Loucy (cell line): ENCODE data around the gene PRR36.

Experiments used
- H2AFZ ChIP-seq: fragments of 200-600 bp; sonication (generic); 2 replicates; pipeline ENCODE4 v1.6.0; 2016; ENCODE audit warnings: antibody characterized with exemption, mild to moderate bottlenecking, low read length, moderate library complexity
- H3F3A ChIP-seq: fragments of 200-600 bp; 2 replicates; pipeline ENCODE4 v1.6.0; 2016; ENCODE audit warnings: antibody characterized with exemption, low read depth, mild to moderate bottlenecking
- H3K27me3 ChIP-seq: fragments of 200-600 bp; sonication (generic); 2 replicates; pipeline ENCODE4 v1.6.1; 2014; ENCODE audit warnings: low read length, mild to moderate bottlenecking; ENCODE audit not compliant: insufficient read depth, poor library complexity, severe bottlenecking
- H3K36me3 ChIP-seq: fragments of 200-600 bp; sonication (generic); 2 replicates; pipeline ENCODE4 v1.6.1; 2016; ENCODE audit warnings: low read length; ENCODE audit not compliant: insufficient read depth
- H3K4me1 ChIP-seq: fragments of 200-600 bp; sonication (generic); 2 replicates; pipeline ENCODE4 v1.5.1; 2014; ENCODE audit warnings: low read length, mild to moderate bottlenecking; ENCODE audit not compliant: insufficient read depth, poor library complexity, severe bottlenecking
- H3K4me2 ChIP-seq: fragments of 200-600 bp; sonication (generic); 2 replicates; pipeline ENCODE4 v1.6.0; 2014; ENCODE audit warnings: antibody characterized with exemption, low read length, low read depth, mild to moderate bottlenecking; ENCODE audit not compliant: poor library complexity, severe bottlenecking
- H3K4me3 ChIP-seq: fragments of 200-600 bp; sonication (generic); 2 replicates; pipeline ENCODE4 v1.5.1; 2014; ENCODE audit warnings: low read length, mild to moderate bottlenecking, mixed read lengths; ENCODE audit not compliant: poor library complexity, severe bottlenecking
- H3K79me2 ChIP-seq: fragments of 200-600 bp; sonication (generic); 2 replicates; pipeline ENCODE4 v1.6.1; 2014; ENCODE audit warnings: low read length; ENCODE audit not compliant: insufficient read depth
- H3K9ac ChIP-seq: fragments of 200-600 bp; sonication (generic); 2 replicates; pipeline ENCODE4 v1.6.0; 2014; ENCODE audit warnings: mild to moderate bottlenecking, low read depth, low read length, moderate library complexity; ENCODE audit not compliant: poor library complexity, severe bottlenecking
- H3K9me2 ChIP-seq: fragments of 200-600 bp; sonication (generic); replicated peaks from 2 replicates; pipeline ENCODE4 v1.6.1; 2016; ENCODE audit warnings: low read depth, low read length, mixed read lengths
- H3K9me3 ChIP-seq: fragments of 200-600 bp; sonication (generic); 2 replicates; pipeline ENCODE4 v1.6.1; 2014; ENCODE audit warnings: mild to moderate bottlenecking, antibody characterized with exemption, low read length, low read depth; ENCODE audit not compliant: insufficient read depth
- H4K20me1 ChIP-seq: fragments of 200-600 bp; sonication (generic); 2 replicates; pipeline ENCODE4 v1.6.0; 2014; ENCODE audit warnings: antibody characterized with exemption, low read length, mild to moderate bottlenecking; ENCODE audit not compliant: insufficient read depth, poor library complexity, severe bottlenecking
- EZH2phosphoT487 ChIP-seq: fragments of 200-600 bp; IDR thresholded peaks from 2 replicates; pipeline ENCODE4 v1.6.1; 2018; ENCODE audit warnings: antibody characterized with exemption, mild to moderate bottlenecking, moderate library complexity, borderline replicate concordance
- TF ChIP-seq, protein P1 (sequence below): fragments of 200-600 bp; sonication (generic); conservative IDR thresholded peaks from 2 replicates; pipeline ENCODE4 v1.5.1; 2014; ENCODE audit warnings: mild to moderate bottlenecking, antibody characterized with exemption, low read length

Gene PRR36

DNA sequence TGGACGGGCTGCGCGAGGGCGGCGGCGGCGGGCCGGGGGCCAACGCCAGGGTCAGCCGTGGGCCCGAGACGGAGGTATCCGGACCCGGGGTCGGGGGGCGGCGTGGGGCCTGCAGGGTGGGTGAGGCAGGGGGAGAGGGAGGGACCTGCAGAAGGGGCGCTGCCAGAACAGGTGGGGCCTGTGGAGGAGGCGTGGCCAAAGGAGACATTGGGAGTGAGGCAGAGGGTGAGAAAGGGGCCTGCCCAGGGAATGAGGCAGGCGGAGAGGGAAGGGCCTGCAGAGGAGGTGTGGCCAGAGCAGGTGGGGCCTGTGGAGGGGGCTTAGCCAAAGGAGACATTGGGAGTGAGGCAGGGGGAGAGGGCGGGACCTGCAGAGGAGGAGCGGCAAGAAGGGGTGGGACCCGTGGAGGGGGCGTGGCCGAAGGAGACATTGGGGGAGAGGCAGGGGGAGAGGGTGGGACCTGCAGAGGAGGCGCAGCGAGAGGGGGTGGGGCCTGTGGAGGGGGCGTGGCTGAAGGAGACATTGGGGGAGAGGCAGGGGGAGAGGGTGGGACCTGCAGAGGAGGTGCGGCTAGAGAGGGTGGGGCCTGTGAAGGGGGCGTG is 4.2 kb downstream of the PRR36 start:
- TF ChIP-seq EZH2phosphoT487, result no peak
- TF ChIP-seq, protein P1, sequence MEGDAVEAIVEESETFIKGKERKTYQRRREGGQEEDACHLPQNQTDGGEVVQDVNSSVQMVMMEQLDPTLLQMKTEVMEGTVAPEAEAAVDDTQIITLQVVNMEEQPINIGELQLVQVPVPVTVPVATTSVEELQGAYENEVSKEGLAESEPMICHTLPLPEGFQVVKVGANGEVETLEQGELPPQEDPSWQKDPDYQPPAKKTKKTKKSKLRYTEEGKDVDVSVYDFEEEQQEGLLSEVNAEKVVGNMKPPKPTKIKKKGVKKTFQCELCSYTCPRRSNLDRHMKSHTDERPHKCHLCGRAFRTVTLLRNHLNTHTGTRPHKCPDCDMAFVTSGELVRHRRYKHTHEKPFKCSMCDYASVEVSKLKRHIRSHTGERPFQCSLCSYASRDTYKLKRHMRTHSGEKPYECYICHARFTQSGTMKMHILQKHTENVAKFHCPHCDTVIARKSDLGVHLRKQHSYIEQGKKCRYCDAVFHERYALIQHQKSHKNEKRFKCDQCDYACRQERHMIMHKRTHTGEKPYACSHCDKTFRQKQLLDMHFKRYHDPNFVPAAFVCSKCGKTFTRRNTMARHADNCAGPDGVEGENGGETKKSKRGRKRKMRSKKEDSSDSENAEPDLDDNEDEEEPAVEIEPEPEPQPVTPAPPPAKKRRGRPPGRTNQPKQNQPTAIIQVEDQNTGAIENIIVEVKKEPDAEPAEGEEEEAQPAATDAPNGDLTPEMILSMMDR, result no peak
- Histone ChIP-seq H3K36me3 (no peaks in the 10 kb centered on the region), H3F3A (peaks cover 4% of the 10 kb centered on the region; the same call in 1 of the 2 replicates), H3K4me1 (peaks cover 16% of the 10 kb centered on the region), H3K9ac (no peak overlapping the region), H2AFZ (no peak overlapping the region), H3K4me3 (no peak overlapping the region), H3K27me3 (no peaks in the 10 kb centered on the region), H3K9me2 (no peaks in the 10 kb centered on the region), H3K9me3 (no peaks in the 10 kb centered on the region), H4K20me1 (no peaks in the 10 kb centered on the region), H3K79me2 (no peaks in the 10 kb centered on the region), H3K4me2 (no peak overlapping the region)

- H3K36me3 ChIP-seq, result no peaks in the 10 kb centered on the region
- H3F3A ChIP-seq, result peaks cover 4% of the 10 kb centered on the region; the same call in 1 of the 2 replicates
- no peaks in the 10 kb centered on the region for H3K27me3 ChIP-seq
- no peak overlapping the region for H3K4me3 ChIP-seq
- no peaks in the 10 kb centered on the region for H3K9me2 ChIP-seq
- H3K9ac ChIP-seq, result no peak overlapping the region
- no peak overlapping the region for H2AFZ ChIP-seq
- no peaks in the 10 kb centered on the region for H4K20me1 ChIP-seq
- TF ChIP-seq, protein P1, result no peak
- no peak for TF ChIP-seq EZH2phosphoT487
- no peaks in the 10 kb centered on the region for H3K79me2 ChIP-seq
- no peaks in the 10 kb centered on the region for H3K9me3 ChIP-seq
- no peak overlapping the region for H3K4me2 ChIP-seq
- H3K4me1 ChIP-seq, result peaks cover 11% of the 10 kb centered on the region
These were observed 4.7 kb downstream of the PRR36 start for GRCh38 chr19:7869453-7869909.

DNA sequence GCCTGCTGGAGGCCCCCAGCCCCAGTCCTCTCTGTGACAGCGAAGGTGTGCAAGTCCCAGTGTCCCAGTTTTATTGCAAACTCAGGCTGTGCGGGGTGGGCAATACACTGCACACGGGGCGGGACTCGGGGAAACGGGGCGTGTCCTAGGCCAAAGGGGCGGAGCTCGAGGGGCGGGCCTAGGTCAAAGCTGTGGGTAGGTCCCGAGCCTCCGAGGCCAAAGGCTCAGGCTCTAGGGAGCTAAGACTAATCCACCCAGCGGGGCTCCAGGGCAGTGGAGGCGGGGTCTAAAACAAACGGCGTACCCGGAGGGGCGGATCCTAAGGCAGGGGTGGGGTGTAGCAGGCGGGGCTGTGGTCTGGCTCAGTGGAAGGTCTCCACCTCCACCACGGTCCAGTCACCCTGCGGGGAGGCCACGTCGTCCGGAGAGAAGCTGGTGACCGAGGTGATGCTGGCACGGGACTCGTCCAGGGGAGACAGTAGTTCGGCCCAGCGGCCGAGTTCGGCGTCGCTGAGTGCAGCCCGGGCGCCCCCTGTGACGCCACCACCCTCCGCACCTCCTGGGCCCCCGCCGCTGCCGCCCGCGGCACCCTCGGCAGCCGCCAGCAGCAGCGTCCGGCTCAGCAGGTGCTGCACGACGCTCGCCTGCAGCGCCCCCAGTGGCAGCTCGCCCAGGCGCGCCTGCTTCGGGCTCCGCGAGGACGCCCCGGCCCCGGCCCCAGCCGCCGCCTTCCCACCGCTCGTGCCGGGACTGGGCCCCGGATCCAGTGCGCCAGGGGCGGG is 5.3 kb downstream of the PRR36 start:
- H3F3A ChIP-seq, result peaks cover 4% of the 10 kb centered on the region; the same call in 1 of the 2 replicates
- no peak overlapping the region for H2AFZ ChIP-seq
- H3K79me2 ChIP-seq, result no peaks in the 10 kb centered on the region
- H3K9me3 ChIP-seq, result no peaks in the 10 kb centered on the region
- peaks cover 11% of the 10 kb centered on the region for H3K4me1 ChIP-seq
- H3K36me3 ChIP-seq, result no peaks in the 10 kb centered on the region
- no peak overlapping the region for H3K4me3 ChIP-seq
- TF ChIP-seq, protein P1, result no peak
- no peak for TF ChIP-seq EZH2phosphoT487
- no peak overlapping the region for H3K4me2 ChIP-seq
- no peak overlapping the region for H3K9ac ChIP-seq
- no peaks in the 10 kb centered on the region for H3K9me2 ChIP-seq
- no peaks in the 10 kb centered on the region for H4K20me1 ChIP-seq
- no peaks in the 10 kb centered on the region for H3K27me3 ChIP-seq
